ENCODE results near the gene ADAM12.

ADAM12 gene

GRCh38 chr10:126061526-126061925 lies 326.8 kb downstream of the ADAM12 start:
- Histone ChIP-seq H3K79me2 (ENCODE audit: insufficient read depth, low read length) (no peaks in the 10 kb centered on the region), H3F3A (ENCODE audit: low read depth) (no peaks in the 10 kb centered on the region), H3K4me3 (ENCODE audit: low read length, poor library complexity, severe bottlenecking) (no peak overlapping the region), H3K27me3 (ENCODE audit: insufficient read depth, low read length, poor library complexity, severe bottlenecking) (no peaks in the 10 kb centered on the region), H3K4me2 (ENCODE audit: low read depth, low read length, poor library complexity, severe bottlenecking) (no peak overlapping the region), H3K36me3 (ENCODE audit: insufficient read depth, low read length) (no peaks in the 10 kb centered on the region), H3K9ac (ENCODE audit: low read depth, low read length, poor library complexity, severe bottlenecking) (no peak overlapping the region), H3K9me2 (replicated peaks; ENCODE audit: low read depth, low read length) (no peaks in the 10 kb centered on the region), H2AFZ (ENCODE audit: low read length) (no peak overlapping the region), H3K9me3 (ENCODE audit: insufficient read depth, low read depth, low read length) (peaks cover 5% of the 10 kb centered on the region; the same call in 1 of the 2 replicates), H4K20me1 (ENCODE audit: insufficient read depth, low read length, poor library complexity, severe bottlenecking) (no peaks in the 10 kb centered on the region), H3K4me1 (ENCODE audit: insufficient read depth, low read length, poor library complexity, severe bottlenecking) (no peaks in the 10 kb centered on the region)
- no peak for TF ChIP-seq CTCF (conservative IDR thresholded peaks at IDR 0.05; ENCODE audit: low read length)
- no peak for TF ChIP-seq EZH2phosphoT487 (IDR thresholded peaks at IDR 0.05; ENCODE audit: borderline replicate concordance)

- no peaks in the 10 kb centered on the region for H3K4me1 ChIP-seq (ENCODE audit: insufficient read depth, low read length, poor library complexity, severe bottlenecking)
- H3K36me3 ChIP-seq (ENCODE audit: insufficient read depth, low read length), result no peaks in the 10 kb centered on the region
- H3K27me3 ChIP-seq (ENCODE audit: insufficient read depth, low read length, poor library complexity, severe bottlenecking), result no peaks in the 10 kb centered on the region
- no peaks in the 10 kb centered on the region for H4K20me1 ChIP-seq (ENCODE audit: insufficient read depth, low read length, poor library complexity, severe bottlenecking)
- TF ChIP-seq CTCF (conservative IDR thresholded peaks at IDR 0.05; ENCODE audit: low read length), result no peak
- TF ChIP-seq EZH2phosphoT487 (IDR thresholded peaks at IDR 0.05; ENCODE audit: borderline replicate concordance), result no peak
- H3K79me2 ChIP-seq (ENCODE audit: insufficient read depth, low read length), result no peaks in the 10 kb centered on the region
- H3K9me3 ChIP-seq (ENCODE audit: insufficient read depth, low read depth, low read length), result peaks cover 6% of the 10 kb centered on the region; the same call in 1 of the 2 replicates
- H3K4me2 ChIP-seq (ENCODE audit: low read depth, low read length, poor library complexity, severe bottlenecking), result no peak overlapping the region
- H3K4me3 ChIP-seq (ENCODE audit: low read length, poor library complexity, severe bottlenecking), result no peak overlapping the region
- H2AFZ ChIP-seq (ENCODE audit: low read length), result no peak overlapping the region
- no peaks in the 10 kb centered on the region for H3K9me2 ChIP-seq (replicated peaks; ENCODE audit: low read depth, low read length)
- H3K9ac ChIP-seq (ENCODE audit: low read depth, low read length, poor library complexity, severe bottlenecking), result no peak overlapping the region
- H3F3A ChIP-seq (ENCODE audit: low read depth), result no peaks in the 10 kb centered on the region
Measured at GRCh38 chr10:126060261-126060931, 327.9 kb downstream of the ADAM12 start.

GRCh38 chr10:126059076-126059826 lies 329.0 kb downstream of the ADAM12 start:
- H4K20me1 ChIP-seq (ENCODE audit: insufficient read depth, low read length, poor library complexity, severe bottlenecking), result no peaks in the 10 kb centered on the region
- TF ChIP-seq CTCF (conservative IDR thresholded peaks at IDR 0.05; ENCODE audit: low read length) (no peak), EZH2phosphoT487 (IDR thresholded peaks at IDR 0.05; ENCODE audit: borderline replicate concordance) (no peak)
- no peaks in the 10 kb centered on the region for H3K27me3 ChIP-seq (ENCODE audit: insufficient read depth, low read length, poor library complexity, severe bottlenecking)
- no peak overlapping the region for H3K4me2 ChIP-seq (ENCODE audit: low read depth, low read length, poor library complexity, severe bottlenecking)
- H3K9me2 ChIP-seq (replicated peaks; ENCODE audit: low read depth, low read length), result no peaks in the 10 kb centered on the region
- H3F3A ChIP-seq (ENCODE audit: low read depth), result no peaks in the 10 kb centered on the region
- H3K79me2 ChIP-seq (ENCODE audit: insufficient read depth, low read length), result no peaks in the 10 kb centered on the region
- H2AFZ ChIP-seq (ENCODE audit: low read length), result no peak overlapping the region
- H3K4me3 ChIP-seq (ENCODE audit: low read length, poor library complexity, severe bottlenecking), result no peak overlapping the region
- H3K36me3 ChIP-seq (ENCODE audit: insufficient read depth, low read length), result no peaks in the 10 kb centered on the region
- H3K9me3 ChIP-seq (ENCODE audit: insufficient read depth, low read depth, low read length), result peaks cover 8% of the 10 kb centered on the region; the same call in 1 of the 2 replicates
- H3K9ac ChIP-seq (ENCODE audit: low read depth, low read length, poor library complexity, severe bottlenecking), result no peak overlapping the region
- H3K4me1 ChIP-seq (ENCODE audit: insufficient read depth, low read length, poor library complexity, severe bottlenecking), result no peaks in the 10 kb centered on the region

Measured in Loucy (cell line).